Right ventricle myocardium superior (tissue), 1 donor: ENCODE data around the gene NRG2. TPM values are rescaled to one million over a fixed set of nuclear protein-coding genes. Genes with fewer than 3 reads are reported as not detected.

Experiments
- ATAC-seq: fragments of 200-7000 bp; cut with Tn5 transposase; one replicate; pipeline ENCODE4 v1.9.1; 2020; ENCODE audit warnings: mild to moderate bottlenecking; ENCODE audit not compliant: poor library complexity
- DNase-seq: peaks from one replicate; pipeline ENCODE4 v3.0.0-alpha.2; 2020
- intact Hi-C: fragments of 100-400 bp; cut with DNase I; formaldehyde crosslinking; loops from one replicate; pipeline ENCODE4 v1.11.2; 2022
- total RNA-seq: library from RNA; stranded (reverse); fragmentation: NEBNext Ultra II Directional; extraction: Animal tissue kit (Norgen Biotek cat#: 25700); gene quantifications from one replicate; pipeline ENCODE4 v1.2.1, GENCODE V29; 2021
- donor health status: DM: no; HTN: yes; CAD: no; lungs with severe emphysema.

Gene NRG2
- total RNA-seq, 1 donor from 2014 or later, result 2.1 TPM

DNA sequence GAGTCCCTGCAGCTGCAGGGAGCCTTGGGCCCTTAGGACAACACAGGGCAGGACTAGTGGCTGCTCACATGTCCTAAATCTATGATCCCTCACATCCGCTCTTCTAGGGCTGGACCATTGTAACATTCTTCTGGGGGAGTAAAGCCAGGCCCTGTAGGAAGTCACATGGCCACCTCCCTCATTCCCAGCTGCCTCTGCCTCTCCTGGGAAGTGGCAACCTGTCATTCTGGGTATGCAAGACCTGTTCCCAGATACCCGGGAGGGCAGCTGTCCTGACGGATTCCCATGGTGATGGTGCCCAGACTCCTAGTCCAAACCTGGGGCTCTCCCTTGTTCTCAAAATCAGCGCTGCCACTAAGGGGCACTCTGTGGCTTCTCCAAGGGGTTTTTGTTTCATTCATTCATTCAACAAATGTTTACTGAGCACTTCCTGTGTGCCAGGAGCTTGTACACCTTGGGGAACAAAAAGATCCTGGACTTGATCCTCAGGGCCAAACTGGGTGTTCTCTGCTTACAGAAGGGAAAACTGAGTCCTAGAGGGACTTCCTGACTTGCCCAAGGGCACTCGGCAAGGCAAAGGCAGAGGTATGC, 161.9 kb downstream of the NRG2 start:
- ATAC-seq (no peak), DNase-seq (no peak)
- intact Hi-C loops, result no loop called here

DNA sequence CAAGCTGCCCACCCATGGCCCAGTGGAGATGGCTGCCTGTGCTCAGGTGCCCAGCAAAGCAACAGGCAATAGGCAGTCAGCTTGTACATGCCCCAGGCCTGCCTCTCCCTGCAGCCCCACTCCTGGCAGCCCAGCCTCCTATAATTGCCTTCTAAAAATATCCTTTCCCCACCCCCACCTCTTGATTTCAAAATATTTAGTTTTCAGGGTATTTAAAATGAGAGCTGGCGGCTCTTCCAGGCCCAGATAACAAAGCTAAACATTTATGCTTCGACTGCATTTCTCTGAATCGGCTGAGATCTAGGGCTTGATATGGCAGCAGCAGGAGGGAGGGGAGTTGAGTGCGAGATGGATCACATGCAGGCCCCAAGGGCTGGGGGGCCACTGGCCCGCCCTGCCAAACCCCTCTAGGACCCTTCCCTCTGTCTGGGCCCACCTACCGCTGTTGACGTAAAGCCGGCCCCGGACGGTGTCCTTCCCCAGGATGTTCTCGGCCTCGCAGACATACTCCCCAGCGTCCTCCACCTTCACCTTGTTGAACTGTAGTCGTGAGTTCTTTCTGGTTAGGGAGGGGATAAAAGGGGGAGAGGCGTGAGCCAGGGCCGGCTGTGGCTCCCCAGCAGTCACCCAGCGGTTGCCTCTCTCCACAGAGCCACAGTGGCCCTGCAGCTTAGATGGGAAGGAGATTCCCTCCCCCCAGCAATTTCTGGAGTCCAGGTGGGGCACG, 162.5 kb downstream of the NRG2 start:
- DNase-seq, result no peak
- intact Hi-C loops, result no loop called here
- no peak for ATAC-seq

DNA sequence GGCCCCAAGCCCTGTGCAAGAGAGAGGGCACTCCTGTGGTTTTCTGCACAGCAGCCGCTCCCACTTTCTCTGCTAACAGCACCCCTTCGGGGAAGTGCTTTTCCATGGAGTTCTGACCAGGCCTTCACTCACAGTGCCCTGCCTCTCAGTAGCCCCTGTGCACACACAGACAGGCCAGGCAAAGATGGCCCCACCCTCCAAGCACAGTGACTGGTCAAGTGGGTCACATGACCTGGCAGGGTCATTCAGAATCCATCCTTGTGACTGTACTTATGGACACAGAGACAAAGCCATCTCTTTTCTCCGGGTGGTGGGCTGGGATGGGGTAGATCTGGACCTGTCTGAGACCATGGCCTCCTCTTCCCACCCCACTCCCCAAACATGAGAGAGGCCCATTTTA, 165.0 kb downstream of the NRG2 start:
- intact Hi-C loops, result no loop called here
- ATAC-seq (no peak), DNase-seq (no peak)

DNA sequence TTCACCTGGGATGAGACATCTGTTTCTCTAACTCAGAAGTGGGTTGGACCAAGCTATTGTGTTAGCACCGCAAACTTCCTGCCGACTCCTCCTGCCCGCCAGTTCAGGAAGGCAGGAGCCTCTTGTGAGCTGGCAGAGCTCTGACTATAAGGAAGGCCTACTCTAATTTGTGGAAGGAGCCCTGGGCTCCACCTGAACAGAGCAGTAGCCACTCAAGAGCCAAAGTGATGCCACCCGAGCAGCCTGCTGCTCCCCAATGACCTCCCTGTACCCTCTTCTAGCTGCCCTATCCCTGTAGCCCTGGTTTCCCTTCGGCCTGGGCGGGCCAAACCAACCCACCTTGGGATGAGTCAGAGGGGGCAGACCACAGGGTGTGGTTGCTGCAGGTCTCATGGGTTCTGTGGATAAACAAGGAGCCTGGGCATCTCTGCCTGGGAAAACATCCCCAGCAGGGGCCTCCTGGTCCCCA, 165.9 kb downstream of the NRG2 start:
- intact Hi-C loops, result no loop called here
- no peak for ATAC-seq
- DNase-seq, result no peak

DNA sequence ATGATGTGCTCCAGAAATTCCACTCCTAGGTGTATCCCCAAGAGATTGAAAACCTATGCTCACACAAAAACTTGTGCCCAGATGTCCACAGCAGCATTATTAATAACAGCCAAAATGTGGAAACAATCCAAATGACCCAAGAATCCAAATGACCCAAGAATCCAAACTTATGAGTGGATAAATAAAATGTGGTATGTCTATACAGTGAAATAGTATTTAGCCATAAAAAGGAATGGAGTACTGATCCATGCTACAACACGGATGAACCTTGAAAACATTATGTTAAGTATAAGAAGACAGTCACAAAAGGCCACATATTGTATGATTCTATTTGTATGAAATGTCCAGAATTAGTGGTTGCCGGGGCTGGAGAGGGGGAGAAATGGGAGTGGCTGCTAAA, 167.1 kb downstream of the NRG2 start:
- no peak for ATAC-seq
- no peak for DNase-seq
- intact Hi-C loops, result no loop called here

DNA sequence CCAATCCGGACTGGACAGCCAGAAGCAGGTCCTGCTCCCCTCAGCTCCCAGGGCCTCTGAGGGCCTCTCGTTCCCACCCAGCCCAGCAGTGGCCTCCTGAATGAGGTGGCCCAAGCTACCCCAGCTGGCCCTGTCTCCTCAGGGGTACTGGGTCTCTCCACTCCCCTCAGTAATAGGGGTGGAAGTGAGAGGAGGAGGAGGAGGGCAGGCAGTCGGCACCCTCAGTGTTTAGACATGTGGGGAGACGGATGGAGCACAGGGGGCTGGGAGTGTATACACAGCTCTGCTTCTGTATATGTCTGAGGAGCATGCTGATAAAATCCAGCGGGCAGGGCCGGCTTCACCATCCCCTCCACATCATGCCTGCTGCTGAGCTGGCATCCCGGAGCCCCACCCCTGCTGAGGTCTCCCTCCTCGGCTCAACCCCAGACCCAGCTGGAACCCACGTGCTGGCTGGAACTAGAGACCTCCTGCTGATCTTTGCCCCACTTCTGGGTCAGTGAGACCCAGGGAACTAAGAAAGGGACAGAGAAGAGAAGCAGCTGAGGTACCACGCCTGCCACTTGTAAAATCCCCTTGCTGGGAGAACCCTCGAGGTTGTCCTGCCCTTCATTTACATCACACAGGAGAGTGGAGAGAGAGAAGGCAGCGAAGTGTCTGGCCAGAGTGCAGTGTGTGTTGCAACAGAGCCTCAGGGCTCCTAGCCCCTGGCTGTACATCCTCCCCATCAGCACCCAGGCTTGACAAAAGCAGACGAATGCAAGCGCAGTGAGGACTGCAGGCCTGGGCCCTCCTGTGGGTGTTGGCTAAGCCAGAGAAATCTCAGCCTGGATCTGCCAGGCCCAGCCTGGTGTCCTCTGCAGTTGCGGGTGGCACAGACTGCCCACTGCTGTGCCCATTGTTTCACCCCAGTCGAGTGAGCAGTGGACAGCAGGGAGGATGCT, 170.0 kb downstream of the NRG2 start:
- intact Hi-C loops, result no loop called here
- ATAC-seq (no peak), DNase-seq (peak; percentile 26)

DNA sequence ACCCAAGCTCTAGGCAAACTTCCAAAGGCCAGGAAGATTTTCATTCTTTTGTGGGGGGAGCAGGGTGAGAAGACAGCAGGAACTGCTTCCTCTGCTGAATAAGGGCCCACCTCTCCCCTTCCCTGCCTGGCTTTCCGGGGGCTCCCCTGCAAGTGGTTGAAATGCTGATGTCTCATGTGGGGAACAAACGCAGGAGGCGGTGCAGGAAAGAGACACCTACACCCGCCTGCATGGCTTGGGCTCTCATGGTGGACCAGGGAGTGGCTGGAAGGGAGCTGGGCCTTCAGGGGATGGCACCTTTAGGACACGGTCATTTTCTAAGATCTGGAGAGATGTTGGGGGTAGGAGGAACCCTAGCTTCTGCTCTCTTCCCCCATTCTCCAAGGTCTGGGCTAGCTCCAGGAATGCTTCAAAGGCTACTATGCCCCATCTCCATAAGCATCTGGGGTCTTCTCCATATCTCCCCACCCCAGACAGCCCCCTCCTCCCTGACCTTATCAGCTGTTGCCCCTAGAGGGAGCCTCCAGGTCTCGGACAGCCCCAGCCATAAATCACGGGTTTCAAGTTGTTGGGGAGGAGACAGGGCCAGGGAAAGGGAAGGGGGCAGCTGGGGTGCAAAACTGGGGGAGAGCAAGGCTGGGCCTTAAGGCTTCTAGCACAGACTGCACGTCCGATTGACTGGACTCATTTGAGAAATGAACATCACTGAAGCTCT, 170.9 kb downstream of the NRG2 start:
- peak; percentile 27 for DNase-seq
- intact Hi-C loops, result no loop called here
- ATAC-seq, result no peak

DNA sequence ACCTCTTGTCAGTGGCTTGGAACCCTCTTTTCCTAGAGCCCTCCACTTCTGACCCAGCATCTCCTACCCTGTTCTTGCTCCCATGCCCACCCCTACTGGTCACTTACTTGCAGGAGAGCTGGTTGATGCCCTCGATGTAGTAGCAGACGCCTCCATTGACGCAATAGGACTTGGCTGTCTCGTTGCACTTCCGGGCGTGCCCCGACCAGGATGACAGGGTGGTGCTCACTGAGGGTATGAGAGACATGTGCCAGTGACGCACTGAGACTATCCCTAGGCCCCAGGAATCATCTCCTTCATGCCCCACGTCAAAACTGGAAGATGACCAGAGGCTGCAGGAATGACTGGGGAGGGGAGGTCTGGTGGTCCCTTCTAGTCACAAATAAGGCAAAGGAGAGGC, 171.5 kb downstream of the NRG2 start:
- intact Hi-C loops, result no loop called here
- ATAC-seq, result no peak

DNA sequence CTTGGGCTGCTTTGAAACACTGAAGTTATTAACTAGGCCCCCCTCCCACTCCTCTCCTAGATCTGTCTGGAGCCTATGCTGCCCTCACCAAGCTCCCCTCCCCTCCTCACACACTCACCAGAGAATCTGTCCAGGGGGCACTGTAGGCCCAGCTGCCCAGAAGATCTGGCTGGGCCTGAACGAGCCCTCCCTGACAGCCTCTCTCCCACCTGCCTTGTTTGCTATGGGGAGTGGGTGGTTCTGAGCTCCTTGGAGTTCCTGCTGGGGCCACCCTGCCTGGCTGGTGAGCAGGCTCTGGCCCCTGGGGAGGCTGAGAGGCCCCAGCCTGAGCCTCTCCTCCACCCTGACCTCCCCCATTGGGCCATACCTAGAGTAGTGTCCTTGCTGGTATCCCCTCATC, 172.4 kb downstream of the NRG2 start:
- intact Hi-C loops, result no loop called here
- DNase-seq, result no peak
- ATAC-seq, result no peak

More for the DNA sequence above, 171.5 kb downstream of the NRG2 start:
- DNase-seq, result no peak

DNA sequence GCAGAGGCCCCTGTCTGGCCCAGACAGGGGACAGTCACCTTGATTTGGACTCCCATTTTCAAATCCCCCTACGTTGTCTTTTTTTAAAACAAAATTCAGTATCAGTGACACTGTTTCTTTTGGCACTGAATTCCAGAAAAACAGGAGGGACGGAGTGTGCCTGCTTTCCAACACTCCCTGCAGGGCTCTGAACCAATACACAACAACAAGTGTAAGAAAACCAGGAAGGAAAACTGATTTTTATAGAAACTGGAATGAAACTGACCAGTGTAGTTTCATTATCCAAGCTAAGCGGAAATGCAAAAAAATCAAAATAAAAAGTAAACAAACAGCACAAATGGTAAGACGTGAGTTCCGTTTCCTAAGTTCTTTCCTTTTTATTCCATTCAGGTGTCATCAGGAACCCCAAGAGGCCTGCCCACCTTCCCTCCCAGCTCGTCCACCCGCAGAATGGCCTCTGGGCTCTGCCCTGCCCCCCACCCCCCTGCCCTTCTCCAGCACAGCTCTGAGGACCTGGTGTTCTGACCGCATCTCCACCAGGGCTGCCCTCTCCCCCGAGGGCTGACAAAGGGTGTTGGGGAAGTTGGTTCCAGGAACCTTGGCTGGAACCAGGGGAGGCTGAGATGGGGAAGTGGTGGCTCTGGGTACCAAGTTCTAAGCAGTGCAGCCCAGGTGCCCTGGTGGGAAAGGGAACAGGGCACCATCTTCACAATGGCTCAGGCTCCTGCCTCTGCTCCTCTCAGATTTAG, 173.9 kb downstream of the NRG2 start:
- DNase-seq (peak; percentile 23), ATAC-seq (no peak)

DNA sequence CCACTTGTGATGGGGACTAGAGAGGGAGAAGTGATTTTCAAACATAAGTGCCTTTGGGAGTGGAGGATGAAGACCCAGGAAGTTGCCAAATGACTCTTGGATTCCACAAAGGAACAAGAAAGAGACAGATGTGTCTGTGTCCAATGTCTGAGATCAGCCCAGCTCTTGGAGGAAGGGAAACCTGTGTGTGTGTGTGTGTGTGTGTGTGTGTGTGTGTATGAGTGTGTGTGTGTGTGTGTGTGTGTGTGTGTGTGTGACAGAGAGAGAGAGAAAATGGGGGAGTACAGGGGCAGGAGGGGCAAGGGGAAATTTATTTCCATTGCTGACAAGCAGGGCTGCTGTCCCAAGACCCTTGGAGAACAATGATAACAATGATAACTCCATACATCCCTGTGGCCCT, 175.5 kb downstream of the NRG2 start:
- DNase-seq, result no peak
- intact Hi-C loops, result no loop called here
- ATAC-seq, result no peak

More for the DNA sequence above, 173.9 kb downstream of the NRG2 start:
- intact Hi-C loops, result no loop called here

DNA sequence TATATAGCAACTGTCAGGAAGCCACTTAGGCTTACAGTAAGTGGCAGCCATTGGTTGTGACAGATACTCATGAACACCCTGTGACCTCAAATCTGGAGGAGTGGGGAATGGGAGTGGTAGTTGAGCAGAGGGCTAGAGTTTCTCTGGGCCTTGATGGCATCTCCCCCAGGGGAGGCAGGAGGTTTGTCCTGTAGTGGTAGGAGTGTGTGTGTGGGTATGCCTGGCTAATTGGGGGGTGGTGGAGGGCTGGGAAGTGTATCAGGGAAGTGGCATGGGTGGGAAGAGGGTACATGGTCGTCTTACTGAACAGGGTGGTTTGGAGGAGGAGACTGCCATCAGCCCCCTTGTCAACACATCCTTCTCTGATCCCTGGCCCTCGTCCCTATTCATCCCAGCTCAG, 176.0 kb downstream of the NRG2 start:
- intact Hi-C loops, result no loop called here
- ATAC-seq (no peak), DNase-seq (no peak)

DNA sequence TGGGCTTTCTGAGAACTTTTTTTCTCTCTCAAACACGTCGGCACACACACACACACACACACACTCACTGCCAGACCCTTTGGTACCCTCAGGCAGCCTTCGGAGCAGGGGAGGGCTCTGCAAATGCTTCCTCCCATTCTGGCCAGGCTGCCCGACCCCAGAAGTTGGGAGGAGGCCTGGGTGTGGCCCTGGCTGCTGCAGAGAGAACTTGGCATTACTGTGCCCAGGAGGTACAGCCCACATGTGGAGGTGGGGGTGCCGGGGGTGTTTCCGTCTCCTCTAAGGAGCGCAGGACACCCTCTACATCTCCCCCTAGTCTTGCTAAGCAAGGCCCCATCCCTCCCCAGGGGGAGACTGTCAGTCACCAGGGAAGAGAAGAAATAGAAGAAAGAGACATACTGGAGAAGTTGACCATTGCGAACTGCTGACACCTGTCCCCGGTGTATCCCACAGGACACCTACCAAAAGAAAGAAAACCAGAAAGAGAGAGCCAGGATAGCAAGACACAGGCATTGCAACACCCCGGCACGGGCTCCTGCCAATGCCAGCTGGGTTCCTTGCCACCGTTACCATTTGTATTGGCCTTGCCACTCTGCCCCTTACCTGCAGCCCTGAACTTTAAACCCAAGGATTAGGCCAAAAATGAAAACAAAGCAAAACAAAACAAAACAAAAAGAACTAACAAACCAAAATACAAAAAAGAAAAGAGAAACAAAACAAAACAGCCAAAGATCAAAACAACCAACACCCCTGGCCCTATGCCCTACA, 178.2 kb downstream of the NRG2 start:
- no peak for ATAC-seq
- intact Hi-C loops, result loop anchor here (5.0 kb wide), 2 partner anchors 78 to 102 kb away; no protein-coding TSS in a partner anchor
- DNase-seq, result peak; percentile 17

DNA sequence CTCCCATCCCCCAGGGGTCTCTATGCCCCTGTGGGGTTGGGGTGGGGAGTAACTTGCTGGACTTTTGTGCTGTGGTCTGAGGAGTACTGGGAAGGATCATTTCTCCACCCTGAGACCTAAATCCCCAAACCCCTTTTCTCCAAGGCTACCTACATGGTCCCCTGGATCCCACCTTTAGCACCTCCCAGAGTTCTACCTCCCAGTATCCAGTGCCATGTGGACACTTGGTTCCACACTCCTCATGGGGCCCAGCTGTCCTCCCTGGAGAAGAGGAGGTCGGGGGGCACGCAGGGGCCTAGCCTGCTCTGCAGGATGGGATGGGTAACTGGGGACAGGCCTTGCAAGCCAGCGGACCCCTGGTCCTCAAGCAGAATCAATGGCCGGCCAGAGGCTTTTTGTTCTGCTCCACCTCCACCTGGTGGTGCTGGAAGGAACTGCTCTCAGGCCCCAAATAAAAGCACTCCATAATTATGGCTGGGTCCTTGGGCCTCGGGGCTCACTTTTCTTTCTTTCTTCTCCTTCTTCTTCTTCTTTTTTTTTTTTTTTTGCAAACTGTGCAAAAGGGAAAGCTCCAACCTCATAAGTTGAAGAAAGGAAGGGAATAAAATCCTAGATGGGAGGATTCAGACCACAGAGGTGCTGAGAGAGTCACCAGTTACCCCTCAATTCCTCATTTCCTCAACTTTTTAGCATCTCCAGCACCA, 179.1 kb downstream of the NRG2 start:
- DNase-seq, result peak; percentile 61
- peak; percentile 87 for ATAC-seq
- intact Hi-C loops, result loop anchor here (5.0 kb wide), 2 partner anchors 77 to 103 kb away; no protein-coding TSS in a partner anchor

DNA sequence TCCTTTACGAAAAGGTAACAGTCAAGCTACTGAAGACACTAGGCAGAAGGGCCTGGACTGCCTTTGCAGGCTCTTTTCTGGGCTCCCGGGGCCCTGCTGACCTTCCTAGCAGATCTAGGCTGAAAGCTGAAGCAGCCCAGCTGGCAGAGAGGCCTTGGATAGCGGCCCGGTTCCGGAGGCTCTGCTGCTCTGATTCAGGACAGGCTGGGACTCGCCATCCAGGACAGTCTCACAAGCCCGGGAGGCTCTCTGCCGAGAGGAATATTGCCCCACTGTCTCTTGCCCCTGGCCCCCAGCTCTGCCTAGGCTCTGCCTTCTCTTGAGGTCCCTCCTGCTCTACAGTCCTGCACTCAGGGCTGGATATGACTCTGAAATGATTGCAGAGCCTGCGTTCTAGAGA, 179.7 kb downstream of the NRG2 start:
- DNase-seq, result peak; percentile 90
- intact Hi-C loops, result loop anchor here (5.0 kb wide), 2 partner anchors 76 to 104 kb away; no protein-coding TSS in a partner anchor
- ATAC-seq, result peak; percentile 93

DNA sequence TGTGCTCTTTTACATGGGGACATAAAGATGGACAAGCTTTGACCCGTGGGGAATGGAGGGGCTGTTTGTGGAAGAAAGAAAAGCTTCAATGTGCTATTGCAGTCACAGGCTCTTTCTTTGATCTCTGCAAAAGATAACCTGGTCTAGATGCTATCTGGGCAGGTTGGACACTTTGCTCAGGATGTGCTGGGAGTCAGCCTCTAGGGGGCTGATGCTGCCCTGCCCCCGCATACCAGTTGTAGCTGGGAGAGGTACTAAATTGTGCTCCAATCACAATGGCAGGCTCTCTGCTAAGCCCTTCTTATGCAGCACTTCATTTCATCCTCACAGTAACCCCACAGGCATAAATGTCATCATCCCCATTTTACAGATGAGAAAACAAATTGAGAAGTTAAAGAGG, 180.3 kb downstream of the NRG2 start:
- ATAC-seq (no peak), DNase-seq (no peak)
- intact Hi-C loops, result loop anchor here (5.0 kb wide), 2 partner anchors 76 to 104 kb away; no protein-coding TSS in a partner anchor

DNA sequence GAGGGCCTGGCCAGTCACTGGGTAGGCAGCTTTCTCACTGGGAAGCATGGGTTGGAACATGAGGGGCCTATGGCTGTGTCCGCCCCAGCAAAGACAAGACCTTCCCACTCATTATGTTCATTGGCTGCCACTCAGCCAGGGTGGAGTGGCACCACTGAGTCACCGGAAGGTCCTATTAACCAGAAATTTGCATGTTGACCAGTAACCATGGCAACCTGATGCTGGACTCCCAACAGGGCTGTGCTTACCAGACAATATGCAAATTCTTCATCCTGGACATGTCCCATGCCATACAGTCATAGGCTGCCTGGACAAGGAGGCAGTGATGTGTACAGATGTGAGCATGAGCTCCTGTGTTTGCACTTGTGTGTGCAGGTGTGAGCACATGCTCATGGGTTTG, 180.8 kb downstream of the NRG2 start:
- ATAC-seq (no peak), DNase-seq (no peak)
- intact Hi-C loops, result loop anchor here (5.0 kb wide), 2 partner anchors 75 to 105 kb away; no protein-coding TSS in a partner anchor
